ENCODE data around the gene RIOK1. TPM values are rescaled to one million over a fixed set of nuclear protein-coding genes. Genes with fewer than 3 reads are reported as not detected.
"Not testable (repeated sequence)": the region's sequence is repeated elsewhere in the genome, so short reads cannot be mapped to it uniquely, and the experiment has no call there.

Gene RIOK1
- 10 to 100 TPM in 2 of 4 donors, 1 to 10 TPM in 2; 5.5 to 19.0 (median 10.1) TPM for total RNA-seq

DNA sequence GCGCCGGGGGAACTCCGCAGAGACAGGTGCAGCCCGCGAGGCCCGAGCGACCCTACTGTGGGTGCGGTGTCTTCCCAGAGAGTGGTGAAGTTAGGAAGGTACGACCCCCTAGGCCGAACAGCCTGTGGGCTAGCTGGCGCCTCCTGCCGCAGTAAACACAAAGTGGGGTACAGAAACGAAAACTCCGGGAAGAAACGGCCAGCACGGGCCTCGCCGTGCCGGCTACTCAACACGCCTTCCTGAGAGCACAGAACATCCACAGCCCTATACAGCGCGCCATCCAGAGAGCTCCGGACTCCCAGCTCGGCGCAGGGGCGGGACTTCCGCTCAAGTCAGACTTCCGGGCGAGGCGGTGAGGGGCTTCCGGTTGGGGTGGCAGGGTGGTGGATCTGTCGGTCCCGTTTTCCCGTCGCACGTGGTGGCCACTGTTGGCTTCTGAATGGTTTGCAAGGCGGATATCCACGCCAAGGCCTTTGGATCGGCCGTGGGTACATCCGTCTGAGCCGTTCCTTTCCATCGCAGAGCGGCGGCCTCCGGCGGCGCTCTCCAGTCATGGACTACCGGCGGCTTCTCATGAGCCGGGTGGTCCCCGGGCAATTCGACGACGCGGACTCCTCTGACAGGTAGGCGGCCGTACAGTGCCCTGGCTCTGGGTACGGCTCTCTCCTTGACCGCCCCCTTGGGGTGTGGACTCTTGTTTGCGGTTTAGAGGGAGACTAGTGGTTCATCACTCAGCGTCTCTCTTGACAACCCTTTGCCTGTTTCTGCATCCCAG lies at the start of gene RIOK1, which contains the start of gene CAGE1:
Gene RIOK1, plus strand, starts transcription at position 358 of the 775 bp plus-strand sequence. Its CDS starts 195 bp downstream, at position 553.
Gene CAGE1, minus strand, starts transcription at position 292 of the 775 bp plus-strand sequence. CDS start 2,569 bp downstream, outside the sequence.
- H3K4me1 ChIP-seq: peaks cover 0 to 32% (median 5%) of the 10 kb centered on the region in 4 donors
- TF ChIP-seq POLR2A (IDR thresholded peaks at IDR 0.05): peak; percentile 85 to 92
- TF ChIP-seq, protein P1, sequence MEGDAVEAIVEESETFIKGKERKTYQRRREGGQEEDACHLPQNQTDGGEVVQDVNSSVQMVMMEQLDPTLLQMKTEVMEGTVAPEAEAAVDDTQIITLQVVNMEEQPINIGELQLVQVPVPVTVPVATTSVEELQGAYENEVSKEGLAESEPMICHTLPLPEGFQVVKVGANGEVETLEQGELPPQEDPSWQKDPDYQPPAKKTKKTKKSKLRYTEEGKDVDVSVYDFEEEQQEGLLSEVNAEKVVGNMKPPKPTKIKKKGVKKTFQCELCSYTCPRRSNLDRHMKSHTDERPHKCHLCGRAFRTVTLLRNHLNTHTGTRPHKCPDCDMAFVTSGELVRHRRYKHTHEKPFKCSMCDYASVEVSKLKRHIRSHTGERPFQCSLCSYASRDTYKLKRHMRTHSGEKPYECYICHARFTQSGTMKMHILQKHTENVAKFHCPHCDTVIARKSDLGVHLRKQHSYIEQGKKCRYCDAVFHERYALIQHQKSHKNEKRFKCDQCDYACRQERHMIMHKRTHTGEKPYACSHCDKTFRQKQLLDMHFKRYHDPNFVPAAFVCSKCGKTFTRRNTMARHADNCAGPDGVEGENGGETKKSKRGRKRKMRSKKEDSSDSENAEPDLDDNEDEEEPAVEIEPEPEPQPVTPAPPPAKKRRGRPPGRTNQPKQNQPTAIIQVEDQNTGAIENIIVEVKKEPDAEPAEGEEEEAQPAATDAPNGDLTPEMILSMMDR (IDR thresholded peaks at IDR 0.05): peak in 3 of 6 experiments; percentile 29 to 30 (median 30)
- peak; percentile 95 to 98 (median 96) for DNase-seq

DNA sequence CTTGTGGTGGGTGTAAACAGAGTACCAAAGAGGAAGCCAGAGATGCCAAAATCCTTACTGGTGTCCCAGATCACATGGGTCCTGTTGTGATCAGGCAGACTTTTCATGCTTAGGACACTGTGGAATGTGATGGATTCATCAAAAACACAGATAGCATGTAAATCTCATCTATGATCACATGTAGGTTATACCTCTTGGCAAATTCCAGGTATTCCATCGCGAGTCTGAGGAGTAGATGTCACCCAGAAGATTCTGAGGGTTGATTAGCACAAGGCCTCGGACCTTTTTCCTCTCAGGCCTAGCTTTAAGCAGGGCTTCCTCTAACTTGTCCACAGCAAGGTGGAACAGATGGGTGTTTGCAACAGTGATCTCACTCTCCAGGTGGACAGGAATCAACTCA lies 48.3 kb upstream of the RIOK1 start:
- no peak for DNase-seq
- no peak overlapping the region for H3K4me3 ChIP-seq
- H3K9me3 ChIP-seq: no peaks in the 10 kb centered on the region
- no peak overlapping the region for H3K27ac ChIP-seq
- no peaks in the 10 kb centered on the region for H3K4me1 ChIP-seq
- H3K27me3 ChIP-seq: no peaks in the 10 kb centered on the region
- no peak for TF ChIP-seq POLR2A (IDR thresholded peaks at IDR 0.05)
- TF ChIP-seq, protein P1 (IDR thresholded peaks at IDR 0.05): no peak
- no peaks in the 10 kb centered on the region for H3K36me3 ChIP-seq

More for the DNA sequence above, at the start of gene RIOK1, which contains the start of gene CAGE1:
- no peaks in the 10 kb centered on the region for H3K27me3 ChIP-seq
- H3K9me3 ChIP-seq: no peaks in the 10 kb centered on the region
- H3K36me3 ChIP-seq: peaks cover 0 to 15% (median 0%) of the 10 kb centered on the region in 3 donors
- peak within 1 kb of the TSS; percentile 47 to 79 (median 68) for H3K4me3 ChIP-seq
- peak within 1 kb of the TSS; percentile 85 to 95 (median 91) for H3K27ac ChIP-seq

DNA sequence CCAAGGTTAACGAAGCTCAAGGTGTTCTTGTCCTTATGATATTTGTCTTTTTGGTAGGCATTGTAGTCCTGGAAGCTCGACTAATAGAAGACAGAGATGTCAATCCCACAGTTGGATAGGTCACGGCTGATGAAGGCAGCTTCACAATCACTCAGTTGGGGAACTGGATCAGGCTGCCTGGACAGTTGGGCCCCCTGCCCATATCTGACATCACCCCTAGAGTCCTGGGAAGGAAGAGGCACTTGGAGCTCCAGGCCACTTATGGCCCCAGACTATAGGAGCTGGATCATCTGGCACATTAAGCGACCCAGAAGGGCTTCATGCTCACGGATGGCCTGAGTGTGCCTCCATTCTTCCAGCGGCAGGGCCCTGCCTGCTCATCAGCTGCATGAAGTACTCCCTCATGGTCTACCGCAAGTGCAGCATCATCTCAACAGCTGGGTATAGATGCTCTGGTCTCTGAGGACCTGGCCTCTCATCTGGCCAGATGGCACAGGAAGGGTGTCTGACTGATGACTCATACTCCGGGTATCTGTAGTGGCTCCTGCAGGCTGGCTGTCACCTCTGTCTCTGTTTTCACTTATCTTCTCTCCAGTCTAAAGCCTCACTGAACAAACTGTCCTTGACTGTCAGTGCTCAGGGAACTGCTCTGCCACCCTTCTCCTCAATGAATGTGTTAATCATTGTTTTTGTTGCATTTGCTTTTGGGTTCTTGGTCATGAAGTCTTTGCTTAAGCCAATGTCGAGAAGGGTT lies 47.4 kb upstream of the RIOK1 start:
- Histone ChIP-seq H3K36me3 (no peaks in the 10 kb centered on the region), H3K4me3 (no peak overlapping the region), H3K27ac (no peak overlapping the region), H3K27me3 (no peaks in the 10 kb centered on the region), H3K4me1 (no peaks in the 10 kb centered on the region), H3K9me3 (no peaks in the 10 kb centered on the region)
- TF ChIP-seq, protein P1 (IDR thresholded peaks at IDR 0.05): no peak
- no peak for TF ChIP-seq POLR2A (IDR thresholded peaks at IDR 0.05)
- DNase-seq: no peak

DNA sequence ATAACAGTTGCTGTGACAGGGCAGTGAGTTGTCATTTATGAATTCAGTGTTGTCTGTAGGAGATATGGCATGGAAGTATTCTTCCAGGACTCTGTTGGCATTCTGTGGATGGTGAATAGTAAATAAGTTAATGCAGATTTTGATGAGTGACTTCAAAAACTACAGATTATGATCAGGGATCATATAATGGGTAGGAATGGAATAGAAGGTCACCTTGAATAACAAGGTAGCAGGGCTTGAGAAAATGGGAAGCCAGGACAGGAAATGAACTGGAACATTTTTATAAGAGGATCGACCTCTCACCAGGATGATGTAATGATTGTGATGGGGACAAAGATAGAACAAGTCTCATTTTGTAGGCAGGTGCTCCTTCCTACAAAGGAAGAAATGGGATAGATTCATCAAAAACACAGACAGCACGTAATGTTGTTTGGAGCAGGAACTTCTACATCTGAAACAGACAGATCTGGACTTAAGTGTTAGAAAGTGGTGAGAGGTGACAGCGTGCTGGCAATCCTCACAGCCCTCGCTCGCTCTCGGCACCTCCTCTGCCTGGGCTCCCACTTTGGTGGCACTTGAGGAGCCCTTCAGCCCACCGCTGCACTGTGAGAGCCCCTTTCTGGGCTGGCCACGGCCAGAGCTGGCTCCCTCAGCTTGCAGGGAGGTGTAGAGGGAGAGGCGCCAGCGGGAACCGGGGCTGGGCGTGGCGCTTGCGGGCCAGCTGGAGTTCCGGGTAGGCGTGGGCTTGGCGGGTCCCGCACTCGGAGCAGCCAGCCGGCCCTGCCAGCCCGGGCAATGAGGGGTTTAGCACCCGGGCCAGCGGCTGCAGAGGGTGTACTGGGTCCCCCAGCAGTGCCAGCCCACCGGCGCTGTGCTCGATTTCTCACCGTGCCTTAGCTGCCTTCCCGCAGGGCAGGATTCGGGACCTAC lies 45.8 kb upstream of the RIOK1 start:
- H3K36me3 ChIP-seq: no peaks in the 10 kb centered on the region
- TF ChIP-seq, protein P1 (IDR thresholded peaks at IDR 0.05): no peak
- no peak for TF ChIP-seq POLR2A (IDR thresholded peaks at IDR 0.05)
- no peak for DNase-seq

DNA sequence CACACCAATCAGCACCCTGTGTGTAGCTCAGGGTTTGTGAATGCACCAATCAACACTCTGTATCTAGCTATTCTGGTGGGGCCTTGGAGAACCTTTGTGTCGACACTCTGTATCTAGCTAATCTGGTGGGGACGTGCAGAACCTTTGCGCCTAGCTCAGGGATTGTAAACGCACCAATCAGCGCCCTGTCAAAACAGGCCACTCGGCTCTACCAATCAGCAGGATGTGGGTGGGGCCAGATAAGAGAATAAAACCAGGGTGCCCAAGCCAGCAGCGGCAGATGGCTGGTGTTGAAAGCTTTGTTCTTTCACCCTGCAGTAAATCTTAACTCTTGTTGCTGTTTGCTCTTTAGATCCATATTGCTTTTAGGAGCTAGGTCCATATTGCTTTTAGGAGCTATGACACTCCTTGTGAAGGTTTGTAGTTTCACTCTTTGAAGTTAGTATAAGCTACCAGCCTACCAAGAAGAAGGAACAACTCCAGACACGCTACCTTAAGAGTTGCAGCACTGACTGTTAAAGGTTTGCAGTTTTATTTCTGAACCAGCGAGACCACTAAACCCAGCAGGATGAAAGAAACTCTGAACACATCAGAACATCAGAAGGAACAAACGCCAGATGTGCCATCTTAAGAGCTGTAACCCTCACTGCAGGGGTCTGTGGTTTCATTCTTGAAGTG lies 44.7 kb upstream of the RIOK1 start:
- DNase-seq, H3K27ac ChIP-seq, H3K9me3 ChIP-seq, H3K4me3 ChIP-seq, H3K4me1 ChIP-seq, H3K27me3 ChIP-seq, H3K36me3 ChIP-seq: not testable (repeated sequence)

More for the DNA sequence above, 45.8 kb upstream of the RIOK1 start:
- no peaks in the 10 kb centered on the region for H3K4me1 ChIP-seq
- no peaks in the 10 kb centered on the region for H3K9me3 ChIP-seq
- H3K27me3 ChIP-seq: no peaks in the 10 kb centered on the region
- no peak overlapping the region for H3K27ac ChIP-seq
- H3K4me3 ChIP-seq: no peak overlapping the region

DNA sequence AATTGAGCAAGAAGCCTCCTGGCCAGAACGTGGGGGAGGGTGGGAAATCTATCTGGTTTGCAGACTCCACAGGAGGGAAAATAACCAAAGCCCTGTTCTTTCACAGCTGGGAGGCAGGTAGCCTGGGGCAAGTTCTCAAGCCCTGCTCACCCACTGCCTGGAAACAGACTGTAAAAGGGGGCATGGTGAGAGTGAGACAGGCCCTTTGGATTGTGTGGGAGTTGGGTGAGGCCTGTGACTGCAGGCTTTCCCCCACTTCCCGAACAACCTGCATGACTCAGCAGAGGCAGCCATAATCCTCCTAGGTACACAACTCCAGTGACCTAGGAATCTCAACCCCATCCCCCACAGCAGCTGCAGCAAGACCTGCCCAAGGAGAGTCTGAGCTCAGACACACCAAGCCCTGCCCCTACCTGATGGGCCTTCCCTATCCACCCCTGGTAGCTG lies 42.0 kb upstream of the RIOK1 start:
- H3K4me1 ChIP-seq, H3K36me3 ChIP-seq, H3K4me3 ChIP-seq, H3K27me3 ChIP-seq, H3K27ac ChIP-seq, H3K9me3 ChIP-seq: not testable (repeated sequence)
- DNase-seq: peak in 2 of 3 donors; percentile 58 to 66

DNA sequence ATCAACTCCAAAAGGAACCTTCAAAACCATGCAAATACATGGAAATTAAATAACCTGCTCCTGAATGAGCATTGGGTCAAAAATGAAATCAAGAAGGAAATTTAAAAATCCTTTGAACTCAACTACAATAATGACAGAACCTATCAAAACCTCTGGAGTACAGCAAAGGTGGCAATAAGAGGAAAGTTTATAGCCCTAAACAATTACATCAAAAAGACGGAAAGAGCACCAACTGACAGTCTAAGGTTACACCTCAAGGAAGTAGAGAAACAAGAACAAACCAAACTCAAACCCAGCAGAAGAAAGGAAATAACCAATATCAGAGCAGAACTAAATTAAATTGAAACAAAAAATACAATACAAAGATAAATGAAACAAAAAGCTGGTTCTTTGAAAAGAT lies 39.0 kb upstream of the RIOK1 start:
- H3K4me1 ChIP-seq, H3K27ac ChIP-seq, H3K27me3 ChIP-seq: not testable (repeated sequence)

DNA sequence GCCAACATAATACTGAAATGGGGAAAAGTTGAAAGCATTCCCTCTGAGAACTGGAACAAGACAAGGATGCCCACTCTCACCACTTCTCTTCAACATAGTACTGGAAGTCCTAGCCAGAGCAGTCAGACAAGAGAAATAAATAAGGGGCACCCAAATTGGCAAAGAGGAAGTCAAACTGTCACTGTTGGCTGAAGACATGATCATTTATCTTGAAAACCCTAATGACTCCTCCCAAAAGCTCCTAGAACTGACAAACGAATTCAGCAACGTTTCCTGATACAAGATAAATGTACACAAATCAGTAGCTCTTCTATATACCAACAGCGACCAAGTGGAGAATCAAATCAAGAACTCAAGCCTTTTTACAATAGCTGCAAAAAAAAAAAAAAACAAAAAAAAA lies 37.7 kb upstream of the RIOK1 start:
- H3K27ac ChIP-seq, H3K36me3 ChIP-seq, H3K4me3 ChIP-seq, H3K4me1 ChIP-seq, H3K9me3 ChIP-seq, H3K27me3 ChIP-seq, DNase-seq: not testable (repeated sequence)

More for the DNA sequence above, 39.0 kb upstream of the RIOK1 start:
- DNase-seq, H3K36me3 ChIP-seq, H3K4me3 ChIP-seq, H3K9me3 ChIP-seq: not testable (repeated sequence)
